Measurements from ENCODE around the gene KIF21B.
"Not testable (repeated sequence)": the region's sequence is repeated elsewhere in the genome, so short reads cannot be mapped to it uniquely, and the experiment has no call there.

The KIF21B gene

GRCh38 chr1:200966934-200967333 lies 56.6 kb downstream of the KIF21B start:
- Mint-ChIP-seq H3K27me3 (no peaks in the 10 kb centered on the region), H3K9me3 (no peaks in the 10 kb centered on the region), H3K4me1 (peaks cover 27% of the 10 kb centered on the region), H3K27ac (no peak overlapping the region), H3K4me3 (no peak overlapping the region), H3K36me3 (peaks cover 10% of the 10 kb centered on the region)
- ATAC-seq: no peak

- no peak overlapping the region for H3K4me3 Mint-ChIP-seq
- no peak for ATAC-seq
- no peaks in the 10 kb centered on the region for H3K9me3 Mint-ChIP-seq
- H3K27me3 Mint-ChIP-seq: no peaks in the 10 kb centered on the region
- H3K4me1 Mint-ChIP-seq: peaks cover 19% of the 10 kb centered on the region
- no peaks in the 10 kb centered on the region for H3K36me3 Mint-ChIP-seq
- H3K27ac Mint-ChIP-seq: no peak overlapping the region
Measured at GRCh38 chr1:200965111-200965805, 58.3 kb downstream of the KIF21B start.

GRCh38 chr1:200963888-200964287 lies 59.6 kb downstream of the KIF21B start:
- not testable (repeated sequence) for H3K36me3 Mint-ChIP-seq, H3K4me3 Mint-ChIP-seq, H3K27ac Mint-ChIP-seq, H3K9me3 Mint-ChIP-seq, H3K27me3 Mint-ChIP-seq, ATAC-seq
- H3K4me1 Mint-ChIP-seq: peaks cover 12% of the 10 kb centered on the region

- no peak overlapping the region for H3K4me3 Mint-ChIP-seq
- H3K27ac Mint-ChIP-seq: no peak overlapping the region
- no peaks in the 10 kb centered on the region for H3K27me3 Mint-ChIP-seq
Measured at GRCh38 chr1:200963076-200963475, 60.4 kb downstream of the KIF21B start.

GRCh38 chr1:200962631-200963030 lies 60.9 kb downstream of the KIF21B start:
- no peaks in the 10 kb centered on the region for H3K9me3 Mint-ChIP-seq
- H3K4me1 Mint-ChIP-seq: peaks cover 12% of the 10 kb centered on the region
- H3K27me3 Mint-ChIP-seq: no peaks in the 10 kb centered on the region
- no peaks in the 10 kb centered on the region for H3K36me3 Mint-ChIP-seq
- no peak overlapping the region for H3K4me3 Mint-ChIP-seq
- no peak overlapping the region for H3K27ac Mint-ChIP-seq
- ATAC-seq: no peak

More at GRCh38 chr1:200963076-200963475, 60.4 kb downstream of the KIF21B start:
- ATAC-seq: no peak
- Mint-ChIP-seq H3K36me3 (no peaks in the 10 kb centered on the region), H3K9me3 (no peaks in the 10 kb centered on the region), H3K4me1 (peaks cover 12% of the 10 kb centered on the region)

GRCh38 chr1:200962151-200962550 lies 61.4 kb downstream of the KIF21B start:
- ATAC-seq, H3K36me3 Mint-ChIP-seq, H3K27ac Mint-ChIP-seq, H3K4me3 Mint-ChIP-seq, H3K9me3 Mint-ChIP-seq, H3K27me3 Mint-ChIP-seq: not testable (repeated sequence)
- H3K4me1 Mint-ChIP-seq: peaks cover 12% of the 10 kb centered on the region

- peaks cover 12% of the 10 kb centered on the region for H3K4me1 Mint-ChIP-seq
- peaks cover 2% of the 10 kb centered on the region for H3K27me3 Mint-ChIP-seq
- no peak overlapping the region for H3K27ac Mint-ChIP-seq
- H3K36me3 Mint-ChIP-seq: no peaks in the 10 kb centered on the region
- ATAC-seq: peak; percentile 14
- H3K4me3 Mint-ChIP-seq: no peak overlapping the region
- no peaks in the 10 kb centered on the region for H3K9me3 Mint-ChIP-seq
Measured at GRCh38 chr1:200960948-200961340, 62.6 kb downstream of the KIF21B start.

GRCh38 chr1:200960236-200960947 lies 63.1 kb downstream of the KIF21B start:
- no peak for ATAC-seq
- Mint-ChIP-seq H3K4me1 (peaks cover 12% of the 10 kb centered on the region), H3K4me3 (no peak overlapping the region), H3K27me3 (peaks cover 8% of the 10 kb centered on the region), H3K9me3 (no peaks in the 10 kb centered on the region), H3K27ac (no peak overlapping the region), H3K36me3 (no peaks in the 10 kb centered on the region)

GRCh38 chr1:200959411-200959921 lies 64.0 kb downstream of the KIF21B start:
- no peak for ATAC-seq
- H3K36me3 Mint-ChIP-seq: no peaks in the 10 kb centered on the region
- H3K4me3 Mint-ChIP-seq: no peak overlapping the region
- H3K27ac Mint-ChIP-seq: no peak overlapping the region
- H3K27me3 Mint-ChIP-seq: peaks cover 17% of the 10 kb centered on the region
- H3K9me3 Mint-ChIP-seq: no peaks in the 10 kb centered on the region
- H3K4me1 Mint-ChIP-seq: peaks cover 18% of the 10 kb centered on the region

- no peak for ATAC-seq
- no peak overlapping the region for H3K4me3 Mint-ChIP-seq
- no peak overlapping the region for H3K27ac Mint-ChIP-seq
- H3K4me1 Mint-ChIP-seq: peaks cover 20% of the 10 kb centered on the region
- H3K9me3 Mint-ChIP-seq: no peaks in the 10 kb centered on the region
- no peaks in the 10 kb centered on the region for H3K36me3 Mint-ChIP-seq
- H3K27me3 Mint-ChIP-seq: peaks cover 18% of the 10 kb centered on the region
Measured at GRCh38 chr1:200958597-200958996, 64.9 kb downstream of the KIF21B start.

- Mint-ChIP-seq H3K9me3 (no peaks in the 10 kb centered on the region), H3K27ac (no peak overlapping the region), H3K4me3 (no peak overlapping the region), H3K27me3 (peaks cover 18% of the 10 kb centered on the region), H3K36me3 (no peaks in the 10 kb centered on the region), H3K4me1 (peaks cover 8% of the 10 kb centered on the region)
- no peak for ATAC-seq
Measured at GRCh38 chr1:200954434-200954833, 69.1 kb downstream of the KIF21B start.

GRCh38 chr1:200951016-200951415 lies 72.5 kb downstream of the KIF21B start:
- H3K4me1 Mint-ChIP-seq: peaks cover 8% of the 10 kb centered on the region

GRCh38 chr1:200949626-200950025 lies 73.9 kb downstream of the KIF21B start:
- H3K4me3 Mint-ChIP-seq: no peak overlapping the region
- ATAC-seq: no peak
- no peak overlapping the region for H3K27ac Mint-ChIP-seq
- H3K27me3 Mint-ChIP-seq: peaks cover 35% of the 10 kb centered on the region
- peaks cover 4% of the 10 kb centered on the region for H3K4me1 Mint-ChIP-seq
- H3K36me3 Mint-ChIP-seq: peaks cover 12% of the 10 kb centered on the region
- peaks cover 8% of the 10 kb centered on the region for H3K9me3 Mint-ChIP-seq

More at GRCh38 chr1:200951016-200951415, 72.5 kb downstream of the KIF21B start:
- H3K9me3 Mint-ChIP-seq: peaks cover 8% of the 10 kb centered on the region
- peaks cover 35% of the 10 kb centered on the region for H3K27me3 Mint-ChIP-seq
- no peak overlapping the region for H3K27ac Mint-ChIP-seq
- H3K4me3 Mint-ChIP-seq: no peak overlapping the region
- H3K36me3 Mint-ChIP-seq: peaks cover 12% of the 10 kb centered on the region
- no peak for ATAC-seq

- Mint-ChIP-seq H3K9me3 (peaks cover 11% of the 10 kb centered on the region), H3K4me1 (no peaks in the 10 kb centered on the region), H3K27me3 (peaks cover 40% of the 10 kb centered on the region), H3K36me3 (peaks cover 12% of the 10 kb centered on the region), H3K27ac (no peak overlapping the region), H3K4me3 (no peak overlapping the region)
- ATAC-seq: no peak
Measured at GRCh38 chr1:200947059-200947566, 76.4 kb downstream of the KIF21B start.

- Mint-ChIP-seq H3K27ac (no peak overlapping the region), H3K36me3 (peaks cover 18% of the 10 kb centered on the region), H3K4me1 (no peaks in the 10 kb centered on the region), H3K9me3 (peaks cover 17% of the 10 kb centered on the region), H3K4me3 (no peak overlapping the region), H3K27me3 (peaks cover 40% of the 10 kb centered on the region)
- no peak for ATAC-seq
Measured at GRCh38 chr1:200945111-200945510, 78.4 kb downstream of the KIF21B start.

GRCh38 chr1:200938955-200939354 lies 84.6 kb downstream of the KIF21B start:
- Mint-ChIP-seq H3K4me3 (no peak overlapping the region), H3K4me1 (no peaks in the 10 kb centered on the region), H3K9me3 (peaks cover 6% of the 10 kb centered on the region), H3K36me3 (peaks cover 7% of the 10 kb centered on the region), H3K27me3 (peaks cover under 1% of the 10 kb centered on the region), H3K27ac (no peak overlapping the region)
- no peak for ATAC-seq

Data from stimulated activated memory B cell treated with anti-CD40 and anti-IgM and Interleukin-4, amounts not matched to agents 10 μg/mL and 1 μg/mL and 100 μg/mL, for 72 hours (primary cell).